HG03469 (cell line): ENCODE data around the gene AMMECR1.
"Not testable (repeated sequence)": the region's sequence is repeated elsewhere in the genome, so short reads cannot be mapped to it uniquely, and the experiment has no call there.

Source experiments
- ATAC-seq: cut with Tn5 transposase; IDR thresholded peaks from one replicate; pipeline ENCODE4 v1.9.1; 2021; ENCODE audit warnings: mild to moderate bottlenecking, moderate library complexity, moderate number of reproducible peaks; ENCODE audit not compliant: unreplicated experiment

Gene AMMECR1

GRCh38 chrX:110317820-110318663 is at the start of gene AMMECR1:
TSS of gene AMMECR1 (minus strand) at chrX:110318085. CDS start at chrX:110318071, 14 bp downstream.
- peak; percentile 58 for ATAC-seq

GRCh38 chrX:110363244-110363643 is 45.4 kb upstream of the AMMECR1 start:
- no peak for ATAC-seq

- no peak for ATAC-seq
Measured at GRCh38 chrX:110359273-110359672, 41.4 kb upstream of the AMMECR1 start.

- ATAC-seq, result no peak
Measured at GRCh38 chrX:110358548-110358947, 40.7 kb upstream of the AMMECR1 start, which contains the start of gene RTL9. TSS of gene RTL9 (plus strand) at chrX:110358848. CDS start at chrX:110450618, 91,770 bp downstream.

- no peak for ATAC-seq
Measured at GRCh38 chrX:110346681-110347080, 28.8 kb upstream of the AMMECR1 start.

- peak; percentile 78 for ATAC-seq
Measured at GRCh38 chrX:110341189-110342035, 23.5 kb upstream of the AMMECR1 start.

- ATAC-seq, result no peak
Measured at GRCh38 chrX:110338935-110339334, 21.1 kb upstream of the AMMECR1 start.

GRCh38 chrX:110333458-110333857 is 15.6 kb upstream of the AMMECR1 start:
- not testable (repeated sequence) for ATAC-seq

- no peak for ATAC-seq
Measured at GRCh38 chrX:110331444-110332030, 13.7 kb upstream of the AMMECR1 start.

- not testable (repeated sequence) for ATAC-seq
Measured at GRCh38 chrX:110328613-110329012, 10.7 kb upstream of the AMMECR1 start.

- ATAC-seq, result no peak
Measured at GRCh38 chrX:110327336-110327735, 9.5 kb upstream of the AMMECR1 start.

GRCh38 chrX:110326712-110327111 is 8.8 kb upstream of the AMMECR1 start:
- ATAC-seq, result no peak

- no peak for ATAC-seq
Measured at GRCh38 chrX:110322603-110323002, 4.7 kb upstream of the AMMECR1 start.

GRCh38 chrX:110321670-110322069 is 3.8 kb upstream of the AMMECR1 start:
- ATAC-seq, result peak; percentile 33

- ATAC-seq, result no peak
Measured at GRCh38 chrX:110321081-110321480, 3.2 kb upstream of the AMMECR1 start.

GRCh38 chrX:110320381-110320987 is 2.6 kb upstream of the AMMECR1 start:
- ATAC-seq, result no peak

GRCh38 chrX:110318664-110318968 is 731 bp upstream of the AMMECR1 start:
- ATAC-seq, result no peak

GRCh38 chrX:110317061-110317819 is 645 bp downstream of the AMMECR1 start:
- no peak for ATAC-seq

GRCh38 chrX:110316351-110317060 is 1.4 kb downstream of the AMMECR1 start:
- no peak for ATAC-seq

- ATAC-seq, result peak; percentile 35
Measured at GRCh38 chrX:110315551-110315950, 2.3 kb downstream of the AMMECR1 start.
